Stimulated activated CD8-positive, alpha-beta memory T cell treated with anti-CD3 and anti-CD28 coated beads, Interleukin-7, amount 100 ng/mL, for 4 hours (primary cell): ENCODE data around the gene PXMP4.
A peak's percentile ranks its signal among the peaks of the same experiment; 100 is the strongest.
"Not testable (repeated sequence)": the region's sequence is repeated elsewhere in the genome, so short reads cannot be mapped to it uniquely, and the experiment has no call there.

Source experiments
- DNase-seq, 2 donors: peaks; one replicate each; pipeline ENCODE4 v3.0.0-alpha.2; 2020; ENCODE audit warnings: low read depth in 2 of 2

The PXMP4 gene

DNA sequence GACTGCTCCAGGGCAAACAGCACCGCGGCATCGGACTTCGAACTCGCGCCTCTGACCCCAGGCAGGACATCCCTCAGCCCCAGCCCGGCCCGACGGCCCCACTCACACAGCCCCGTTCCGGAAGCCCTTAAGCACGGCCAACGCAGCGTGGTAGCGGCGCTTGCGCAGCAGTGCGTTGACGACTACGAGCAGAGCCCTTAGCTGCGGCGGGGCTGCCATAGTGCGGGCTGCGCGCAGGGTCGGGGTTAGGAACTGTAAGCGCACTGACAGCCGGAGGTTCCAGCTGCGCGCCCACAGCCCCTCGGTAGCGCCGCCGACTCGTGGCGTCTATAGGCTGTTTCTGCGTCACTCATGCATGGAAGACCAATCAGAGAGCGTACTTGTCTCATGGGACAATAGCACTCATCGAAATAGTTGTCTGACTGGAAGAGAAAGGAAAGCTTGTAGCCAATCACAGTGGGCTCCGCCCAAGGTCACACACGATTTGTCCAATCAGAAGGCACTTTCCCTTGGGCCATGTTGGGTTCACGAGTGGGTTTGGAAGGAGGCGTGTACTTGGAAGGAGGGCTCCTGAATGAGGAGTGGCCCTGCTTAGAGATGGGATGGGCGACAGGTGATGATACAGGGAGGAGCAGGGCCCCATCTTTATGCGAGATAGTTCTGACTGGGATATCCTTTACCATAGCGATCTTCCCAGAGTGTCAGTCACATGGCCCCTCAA, at the start of gene PXMP4:
Gene PXMP4, minus strand, starts transcription at position 322 of the 721 bp plus-strand sequence. Its CDS starts 103 bp downstream, at position 219.
- DNase-seq, result peak; percentile 78 to 87

DNA sequence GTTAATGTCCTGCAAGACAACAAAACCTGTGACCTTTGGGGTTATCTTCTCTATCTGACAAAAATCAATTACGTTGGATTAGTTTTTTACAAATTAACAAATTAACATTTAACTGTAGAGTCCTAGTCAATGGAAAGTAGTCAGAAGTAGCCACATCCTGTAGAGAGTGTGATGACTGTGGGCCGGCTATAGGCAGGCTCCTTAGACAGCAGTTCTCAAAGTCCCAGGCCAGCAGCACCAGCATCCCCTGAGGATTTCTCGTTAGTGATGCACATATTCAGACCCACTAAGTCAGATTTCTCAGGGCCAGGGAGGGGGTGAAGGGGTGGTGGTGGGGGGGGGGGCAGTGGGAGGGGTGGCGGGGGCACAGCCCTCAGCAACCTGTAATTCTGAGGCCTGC, 48.9 kb upstream of the PXMP4 start:
- DNase-seq, result no peak

DNA sequence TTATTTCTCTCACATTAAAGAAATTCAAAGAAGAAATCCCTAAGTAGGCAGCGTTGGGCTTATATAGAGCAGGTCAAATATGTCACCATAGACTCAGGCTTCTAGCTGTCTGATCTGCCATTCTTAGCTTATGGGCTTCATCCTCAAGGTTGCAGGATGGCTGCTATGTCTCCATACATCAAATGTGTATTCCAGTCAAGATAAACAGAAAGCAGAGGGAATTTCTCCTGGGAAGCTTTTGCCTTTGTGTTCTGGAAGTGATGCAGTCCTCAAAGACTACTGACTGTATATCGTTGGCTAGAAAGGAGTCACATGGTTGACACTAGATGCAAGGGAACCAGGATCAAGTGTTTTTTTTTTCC, 47.6 kb upstream of the PXMP4 start:
- DNase-seq, result no peak

GRCh38 chr20:33766686-33767085, 46.6 kb upstream of the PXMP4 start:
- DNase-seq, result no peak

GRCh38 chr20:33765592-33765991, 45.5 kb upstream of the PXMP4 start:
- no peak for DNase-seq

DNA sequence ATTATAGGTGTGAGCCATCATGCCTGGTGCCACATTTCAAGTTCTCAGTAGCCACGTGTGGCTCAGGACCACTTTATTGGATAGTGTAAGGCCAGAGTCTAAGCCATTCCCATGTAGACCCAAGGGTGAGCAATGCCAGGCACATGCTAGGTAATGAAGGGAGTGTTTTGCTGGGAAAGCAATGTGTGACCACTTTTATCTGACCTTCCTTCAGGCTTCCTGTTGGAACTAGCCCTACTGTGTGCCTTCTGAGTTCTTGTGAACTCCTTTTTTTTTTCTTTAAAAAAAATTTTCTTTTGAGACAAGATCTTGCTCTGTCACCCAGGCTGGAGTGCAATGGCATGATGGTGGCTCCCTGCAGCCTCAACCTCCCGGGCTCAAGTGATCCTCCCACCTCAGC, 45.0 kb upstream of the PXMP4 start:
- DNase-seq, result no peak

GRCh38 chr20:33761698-33762250, 41.7 kb upstream of the PXMP4 start:
- no peak for DNase-seq

DNA sequence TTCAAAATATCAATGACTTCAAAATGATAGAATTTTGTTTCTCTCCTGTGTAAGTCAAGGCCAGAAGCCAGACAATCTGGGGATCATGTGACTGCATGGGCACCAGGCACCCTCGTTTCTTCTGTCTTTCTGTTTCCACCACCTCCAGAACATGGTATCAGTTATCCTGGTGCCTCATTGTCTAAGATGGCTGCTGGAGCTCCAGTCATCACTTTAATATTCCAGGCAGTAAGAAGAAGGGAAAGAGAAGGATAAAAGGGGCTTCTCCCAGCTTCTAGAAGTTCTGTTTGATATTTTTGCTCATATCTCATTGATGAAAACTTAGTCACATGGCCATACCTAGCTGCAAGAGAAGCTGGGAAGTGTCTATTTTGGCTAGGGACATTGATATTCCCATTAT, 37.3 kb upstream of the PXMP4 start:
- DNase-seq, result no peak

DNA sequence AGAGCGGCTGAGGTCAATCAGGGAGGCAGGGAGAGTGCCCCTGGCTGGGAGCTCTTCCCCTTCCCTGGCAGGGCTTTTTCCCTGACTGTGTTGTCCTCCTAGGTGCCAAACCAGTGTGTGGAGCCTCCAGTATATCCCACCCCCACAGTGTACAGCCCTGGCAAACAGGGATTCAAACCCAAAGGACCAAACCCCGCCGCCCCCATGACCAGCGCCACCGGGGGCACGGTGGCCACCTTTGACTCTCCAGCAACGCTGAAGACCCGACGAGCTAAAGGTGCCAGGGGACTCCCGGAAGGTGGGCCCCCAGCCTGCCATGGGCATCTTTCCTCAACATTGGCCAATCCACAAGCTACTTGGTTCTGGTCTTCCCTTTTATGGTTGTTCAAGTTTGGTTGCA, 36.9 kb upstream of the PXMP4 start:
- DNase-seq, result no peak

- DNase-seq, result not testable (repeated sequence)
Measured at GRCh38 chr20:33755936-33756490, 35.9 kb upstream of the PXMP4 start.

DNA sequence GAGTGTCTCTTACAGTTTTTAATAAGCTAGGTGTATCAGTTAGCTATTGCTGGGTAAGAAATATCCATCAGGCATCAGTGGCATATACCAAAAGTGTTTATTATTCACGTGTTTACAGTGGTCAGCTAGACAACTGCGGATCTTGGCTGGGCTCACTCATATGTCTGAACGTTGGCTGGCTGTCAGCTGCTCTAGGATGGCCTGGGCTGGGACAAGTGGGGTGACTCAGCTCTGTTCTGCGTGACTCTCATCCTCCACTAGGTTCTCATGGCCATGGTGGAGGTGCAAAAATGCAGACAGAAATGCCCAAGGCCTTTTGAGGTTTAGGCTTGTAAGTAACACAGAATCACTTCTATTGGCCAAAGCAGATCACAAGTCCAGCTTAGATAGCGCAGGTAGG, 33.7 kb upstream of the PXMP4 start:
- DNase-seq, result no peak

DNA sequence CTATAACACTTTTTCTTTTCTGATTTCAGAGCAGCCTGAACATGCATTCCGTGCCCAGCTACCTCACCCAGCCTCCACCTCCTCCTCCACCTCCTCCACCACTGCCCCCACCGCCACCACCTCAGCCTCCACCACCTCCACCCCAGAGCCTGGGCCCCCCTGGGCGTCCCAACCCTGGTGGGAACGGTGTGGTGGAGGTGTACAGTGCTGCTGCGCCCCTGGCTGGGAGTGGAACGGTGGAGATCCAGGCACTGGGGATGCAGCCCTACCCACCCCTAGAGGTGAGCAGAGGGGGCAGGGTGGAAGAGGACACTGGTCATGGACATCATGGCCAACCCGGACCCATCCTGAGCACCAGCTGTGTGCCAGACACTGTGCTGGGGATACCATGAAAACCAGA, 33.0 kb upstream of the PXMP4 start:
- DNase-seq, result no peak

GRCh38 chr20:33751775-33752174, 31.7 kb upstream of the PXMP4 start:
- DNase-seq, result no peak

GRCh38 chr20:33746325-33746998, 26.4 kb upstream of the PXMP4 start:
- no peak for DNase-seq

DNA sequence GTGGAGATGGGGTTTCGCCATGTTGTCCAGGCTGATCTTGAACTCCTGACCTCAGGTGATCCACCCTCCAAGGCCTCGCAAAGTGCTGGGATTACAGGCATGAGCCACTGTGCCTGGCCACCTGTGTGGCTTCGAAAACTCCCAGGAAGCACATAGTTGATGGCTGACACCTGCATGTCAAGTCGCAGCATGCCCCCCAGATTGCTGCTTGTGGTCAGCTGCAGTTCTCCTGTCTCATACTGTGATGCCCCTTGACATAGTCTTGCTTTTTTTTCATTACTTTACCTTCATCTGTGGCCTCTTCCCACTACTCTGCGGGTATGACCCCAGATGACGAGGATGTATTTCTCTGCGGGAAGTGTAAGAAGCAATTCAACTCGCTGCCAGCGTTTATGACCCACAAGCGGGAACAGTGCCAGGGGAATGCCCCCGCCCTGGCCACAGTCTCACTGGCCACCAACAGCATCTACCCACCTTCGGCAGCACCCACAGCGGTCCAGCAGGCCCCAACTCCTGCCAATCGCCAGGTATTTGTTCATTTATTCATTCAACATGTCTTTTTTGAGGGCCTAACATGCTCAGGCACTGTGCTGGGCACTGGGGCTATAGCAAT, 24.8 kb upstream of the PXMP4 start:
- DNase-seq, result no peak

DNA sequence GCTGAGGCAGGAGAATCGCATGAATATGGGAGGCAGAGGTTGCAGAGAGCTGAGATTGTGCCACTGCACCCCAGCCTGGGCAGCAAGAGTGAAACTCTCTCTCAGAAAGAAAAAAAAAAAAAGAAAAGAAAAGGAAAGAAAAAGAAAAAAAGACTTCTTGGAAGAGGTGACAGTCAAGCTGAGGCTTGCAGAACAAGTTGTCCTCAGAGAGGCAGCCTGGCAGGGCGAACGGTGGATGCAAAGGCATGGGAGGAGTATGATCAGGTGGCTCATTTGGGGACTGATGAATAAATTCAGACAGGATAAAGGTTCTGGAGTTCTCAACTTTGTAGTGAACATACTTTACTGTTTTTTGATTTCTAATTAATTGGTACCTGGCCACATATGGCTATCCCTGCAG, 24.1 kb upstream of the PXMP4 start:
- DNase-seq, result no peak

DNA sequence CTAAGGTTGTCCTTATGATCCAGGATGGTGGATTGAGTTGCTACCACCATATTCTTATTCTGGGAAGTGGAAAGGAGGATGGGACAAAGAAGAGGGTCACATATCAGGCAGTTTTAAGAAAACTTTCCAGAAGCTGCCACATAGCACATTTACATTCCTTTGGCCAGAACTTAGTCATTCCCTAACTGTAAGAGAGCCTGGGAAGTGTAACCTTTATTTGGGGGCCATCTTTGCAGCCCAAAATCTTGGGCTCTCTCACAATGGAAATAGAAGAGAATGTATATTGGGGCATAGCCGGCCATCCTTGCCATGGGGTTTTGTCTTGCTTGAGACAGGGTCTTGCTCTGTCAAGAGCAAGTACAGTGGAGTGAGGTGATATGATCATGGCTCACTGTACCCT, 20.1 kb upstream of the PXMP4 start:
- DNase-seq, result no peak

GRCh38 chr20:33739493-33739892, 19.4 kb upstream of the PXMP4 start:
- DNase-seq, result no peak

DNA sequence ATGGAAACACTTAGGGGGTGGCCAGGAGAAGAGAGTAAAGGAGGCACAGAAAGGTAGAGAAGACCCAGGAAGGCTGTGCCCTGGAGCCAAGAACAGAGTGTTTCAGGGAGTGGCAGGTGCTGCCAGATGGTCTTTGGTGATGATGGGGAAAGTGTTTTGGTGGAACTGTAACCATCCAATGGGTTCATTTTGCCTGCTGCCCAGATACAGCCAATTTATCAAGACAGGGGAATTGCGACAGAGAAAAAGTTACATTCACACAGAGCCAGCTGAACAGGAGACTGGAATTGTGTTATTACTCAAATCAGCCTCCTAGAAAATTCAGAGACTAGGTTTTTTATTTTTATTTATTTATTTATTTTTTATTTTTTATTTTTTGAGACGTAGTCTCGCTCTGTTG, 16.9 kb upstream of the PXMP4 start:
- DNase-seq, result no peak

GRCh38 chr20:33733654-33734576, 13.8 kb upstream of the PXMP4 start:
- no peak for DNase-seq

DNA sequence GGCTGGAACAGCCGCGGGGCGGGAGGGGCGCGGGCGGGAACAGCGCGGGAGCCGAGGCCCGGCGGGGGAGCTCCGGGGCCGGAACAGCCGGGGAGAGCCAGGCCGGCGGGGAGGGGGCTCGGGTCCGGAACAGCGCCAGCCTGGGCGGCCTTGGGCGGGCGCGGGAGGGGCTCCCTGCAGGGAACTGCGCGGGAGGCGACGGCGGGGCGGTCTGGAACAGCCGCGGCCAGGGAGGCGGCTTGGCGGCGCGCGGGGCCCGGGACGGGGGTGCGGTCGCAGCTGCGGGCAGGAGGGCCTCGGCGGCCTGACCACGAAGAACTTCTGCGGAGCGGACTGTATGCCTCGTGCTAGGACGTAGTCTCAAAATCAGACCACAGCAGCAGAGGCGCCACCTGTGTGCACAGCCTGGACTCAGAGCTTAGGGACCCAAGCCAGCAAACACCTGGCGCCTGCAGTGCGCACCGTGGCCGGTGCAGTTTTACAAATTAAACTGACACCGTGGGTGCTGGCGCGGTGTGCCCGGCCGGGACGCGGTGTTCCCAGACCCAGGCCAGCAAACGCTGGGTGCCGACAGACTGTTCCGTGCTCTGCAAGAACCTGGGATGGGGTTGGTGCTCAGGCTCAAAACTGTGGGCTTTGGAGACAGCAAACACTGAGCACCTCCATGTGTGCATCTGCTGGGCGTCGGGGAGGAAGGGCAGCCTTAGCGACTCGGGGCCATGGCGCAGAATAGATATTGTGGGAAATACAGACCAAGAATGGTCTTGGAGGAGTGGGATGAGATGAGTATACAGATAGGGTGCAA, 12.3 kb upstream of the PXMP4 start:
- peak; percentile 54 to 78 for DNase-seq
